HG02973 (cell line): Measurements from ENCODE around the gene CC2D1B.
"Not testable (repeated sequence)": the region's sequence is repeated elsewhere in the genome, so short reads cannot be mapped to it uniquely, and the experiment has no call there.

Experiments
- ATAC-seq: cut with Tn5 transposase; IDR thresholded peaks from one replicate; pipeline ENCODE4 v1.9.1; 2021; ENCODE audit warnings: moderate library complexity; ENCODE audit not compliant: unreplicated experiment

The CC2D1B gene, protein sequence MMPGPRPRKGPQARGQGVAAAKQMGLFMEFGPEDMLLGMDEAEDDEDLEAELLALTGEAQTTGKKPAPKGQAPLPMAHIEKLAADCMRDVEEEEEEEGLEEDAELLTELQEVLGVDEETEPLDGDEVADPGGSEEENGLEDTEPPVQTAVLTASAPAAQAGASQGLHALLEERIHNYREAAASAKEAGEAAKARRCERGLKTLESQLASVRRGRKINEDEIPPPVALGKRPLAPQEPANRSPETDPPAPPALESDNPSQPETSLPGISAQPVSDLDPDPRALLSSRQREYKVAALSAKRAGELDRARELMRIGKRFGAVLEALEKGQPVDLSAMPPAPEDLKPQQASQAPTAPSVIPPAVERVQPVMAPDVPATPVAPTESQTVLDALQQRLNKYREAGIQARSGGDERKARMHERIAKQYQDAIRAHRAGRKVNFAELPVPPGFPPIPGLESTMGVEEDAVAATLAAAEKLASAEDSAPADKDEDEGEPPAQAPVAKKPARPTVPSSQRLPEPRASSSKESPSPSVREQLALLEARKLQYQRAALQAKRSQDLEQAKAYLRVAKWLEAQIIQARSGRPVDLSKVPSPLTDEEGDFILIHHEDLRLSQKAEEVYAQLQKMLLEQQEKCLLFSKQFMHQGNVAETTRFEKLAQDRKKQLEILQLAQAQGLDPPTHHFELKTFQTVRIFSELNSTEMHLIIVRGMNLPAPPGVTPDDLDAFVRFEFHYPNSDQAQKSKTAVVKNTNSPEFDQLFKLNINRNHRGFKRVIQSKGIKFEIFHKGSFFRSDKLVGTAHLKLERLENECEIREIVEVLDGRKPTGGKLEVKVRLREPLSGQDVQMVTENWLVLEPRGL

GRCh38 chr1:52365746-52366516, at the start of gene CC2D1B:
TSS of gene CC2D1B (minus strand) at chr1:52366205. CDS start at chr1:52364620, 1,585 bp downstream.
- peak; percentile 84 for ATAC-seq

GRCh38 chr1:52414942-52415341, 48.9 kb upstream of the CC2D1B start:
- ATAC-seq = no peak

- ATAC-seq = no peak
These were observed 47.5 kb upstream of the CC2D1B start for GRCh38 chr1:52413410-52413989.

DNA sequence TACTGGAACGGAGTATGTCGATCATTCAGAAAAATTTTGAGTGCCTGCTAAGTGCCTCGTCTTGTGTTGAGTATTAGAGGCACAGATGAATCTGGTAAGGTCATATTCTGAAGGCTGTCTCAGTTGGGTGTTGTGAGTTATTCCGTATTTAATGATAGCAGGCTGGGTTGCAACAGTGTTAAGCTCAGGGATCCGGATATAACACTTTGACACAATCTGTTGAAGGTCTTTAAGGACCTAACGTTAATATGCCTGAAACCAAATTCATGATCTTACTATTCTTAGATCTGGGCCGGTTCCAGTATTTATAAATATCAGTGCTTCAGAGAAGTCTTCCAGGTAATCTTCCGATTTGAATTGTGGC, 39.0 kb upstream of the CC2D1B start:
- ATAC-seq = no peak

- ATAC-seq = peak; percentile 92
These were observed 38.3 kb upstream of the CC2D1B start, which contains the start of the genes ORC1 and PRPF38A for GRCh38 chr1:52404116-52404974. TSS of gene ORC1 (minus strand) at chr1:52404423. CDS start at chr1:52402223, 2,200 bp downstream. TSS of gene PRPF38A (plus strand) at chr1:52404602. CDS start at chr1:52404750, 148 bp downstream.

DNA sequence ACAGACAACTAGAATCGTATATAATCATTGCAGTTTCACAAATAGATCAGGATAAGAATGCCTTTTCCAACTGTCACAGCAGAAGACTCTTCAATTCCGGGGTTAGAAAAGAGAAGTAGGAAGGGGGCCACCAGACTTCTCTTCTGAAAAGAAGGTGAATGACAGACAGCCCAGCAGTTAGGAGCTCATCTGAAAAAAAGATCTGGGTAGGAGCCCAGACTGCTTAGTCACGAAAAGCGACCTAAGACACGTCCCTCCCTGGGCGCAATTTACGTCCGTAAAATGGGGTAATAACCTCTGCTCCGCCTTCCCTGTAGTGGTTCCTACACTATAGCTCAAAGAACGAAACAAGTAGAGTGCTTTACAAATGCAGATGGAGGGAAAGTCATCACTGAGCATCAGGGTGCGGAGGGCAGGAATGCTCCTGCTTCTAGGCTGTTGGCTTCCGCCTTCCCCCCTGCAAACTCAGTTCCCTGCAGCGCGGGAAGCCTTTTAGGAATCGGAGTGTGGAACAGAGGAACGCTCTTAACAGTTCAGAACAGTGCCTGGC, 37.6 kb upstream of the CC2D1B start:
- ATAC-seq = peak; percentile 32

DNA sequence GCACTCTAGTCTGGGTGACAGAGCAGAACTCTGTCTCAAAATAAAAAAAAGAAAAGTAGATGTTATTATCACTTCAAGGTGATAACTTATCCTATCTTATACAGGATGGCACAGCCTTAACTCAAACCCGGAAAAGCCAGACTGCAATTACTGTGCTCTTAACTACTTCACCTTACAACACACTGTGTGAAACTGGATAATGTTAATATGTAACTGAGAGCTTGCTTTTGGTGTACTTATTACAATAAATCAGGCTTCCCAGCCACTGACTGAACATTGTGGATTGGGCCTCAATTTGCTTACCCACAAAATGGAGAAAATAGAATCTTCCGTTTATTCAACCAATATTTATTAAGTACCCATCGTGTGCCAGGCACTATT, 36.8 kb upstream of the CC2D1B start:
- no peak for ATAC-seq

- no peak for ATAC-seq
These were observed 34.1 kb upstream of the CC2D1B start for GRCh38 chr1:52400131-52400530.

GRCh38 chr1:52399629-52400028, 33.6 kb upstream of the CC2D1B start:
- no peak for ATAC-seq

GRCh38 chr1:52393174-52393573, 27.2 kb upstream of the CC2D1B start:
- ATAC-seq = no peak

DNA sequence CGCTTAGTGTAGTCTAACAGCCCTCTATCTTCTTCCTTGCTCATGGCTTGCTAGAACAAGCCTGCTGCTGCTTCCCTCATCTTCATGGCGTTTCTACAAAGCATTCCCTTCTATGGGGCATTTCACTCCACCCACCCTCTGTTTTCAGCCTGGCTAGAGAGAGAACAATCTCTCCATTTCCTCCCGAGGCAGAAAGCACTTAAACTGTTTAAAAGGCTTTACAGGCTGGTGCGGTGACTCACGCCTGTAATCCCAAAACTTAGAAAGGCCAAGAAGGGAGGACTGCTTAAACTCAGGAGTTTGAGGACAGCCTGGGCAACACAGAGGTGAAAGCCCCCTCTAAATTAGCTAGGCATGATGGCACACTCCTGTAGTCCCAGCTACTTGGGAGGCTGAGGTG, 20.5 kb upstream of the CC2D1B start:
- no peak for ATAC-seq

DNA sequence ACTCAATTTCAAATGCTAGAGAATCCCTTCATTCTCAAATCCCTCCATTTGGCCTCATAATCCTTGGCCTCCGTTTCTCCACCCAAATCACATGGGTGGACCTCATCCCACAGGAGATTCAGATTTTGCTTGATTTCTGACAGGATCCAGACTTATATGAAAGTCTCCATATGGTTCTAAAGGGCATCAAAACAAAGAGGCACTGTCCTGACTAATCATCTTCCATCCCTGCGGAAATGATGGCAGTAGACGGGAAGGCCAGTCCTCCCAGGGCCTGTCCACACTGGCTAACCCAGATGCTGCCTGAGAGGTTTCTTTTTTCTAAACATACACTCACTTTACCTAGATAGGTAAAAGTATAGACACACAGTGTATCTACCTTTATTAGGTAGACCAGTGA, 19.4 kb upstream of the CC2D1B start:
- ATAC-seq = no peak

DNA sequence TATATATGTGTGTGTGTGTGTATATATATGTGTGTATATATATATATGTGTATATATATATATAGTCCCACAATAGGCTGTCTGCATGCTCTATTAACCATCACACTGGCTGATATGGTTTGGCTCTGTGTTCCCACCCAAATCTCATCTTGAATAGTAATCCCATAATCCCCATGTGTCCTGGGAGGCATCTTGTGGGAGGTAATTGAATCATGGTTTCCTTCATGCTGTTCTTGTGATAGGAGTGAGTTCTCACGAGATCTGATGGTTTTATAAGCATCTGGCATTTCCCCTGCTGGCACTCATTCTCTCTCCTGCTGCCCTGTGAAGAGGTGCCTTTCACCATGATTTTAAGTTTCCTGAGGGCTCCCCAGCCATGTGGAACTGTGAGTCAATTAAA, 3.8 kb upstream of the CC2D1B start:
- not testable (repeated sequence) for ATAC-seq

DNA sequence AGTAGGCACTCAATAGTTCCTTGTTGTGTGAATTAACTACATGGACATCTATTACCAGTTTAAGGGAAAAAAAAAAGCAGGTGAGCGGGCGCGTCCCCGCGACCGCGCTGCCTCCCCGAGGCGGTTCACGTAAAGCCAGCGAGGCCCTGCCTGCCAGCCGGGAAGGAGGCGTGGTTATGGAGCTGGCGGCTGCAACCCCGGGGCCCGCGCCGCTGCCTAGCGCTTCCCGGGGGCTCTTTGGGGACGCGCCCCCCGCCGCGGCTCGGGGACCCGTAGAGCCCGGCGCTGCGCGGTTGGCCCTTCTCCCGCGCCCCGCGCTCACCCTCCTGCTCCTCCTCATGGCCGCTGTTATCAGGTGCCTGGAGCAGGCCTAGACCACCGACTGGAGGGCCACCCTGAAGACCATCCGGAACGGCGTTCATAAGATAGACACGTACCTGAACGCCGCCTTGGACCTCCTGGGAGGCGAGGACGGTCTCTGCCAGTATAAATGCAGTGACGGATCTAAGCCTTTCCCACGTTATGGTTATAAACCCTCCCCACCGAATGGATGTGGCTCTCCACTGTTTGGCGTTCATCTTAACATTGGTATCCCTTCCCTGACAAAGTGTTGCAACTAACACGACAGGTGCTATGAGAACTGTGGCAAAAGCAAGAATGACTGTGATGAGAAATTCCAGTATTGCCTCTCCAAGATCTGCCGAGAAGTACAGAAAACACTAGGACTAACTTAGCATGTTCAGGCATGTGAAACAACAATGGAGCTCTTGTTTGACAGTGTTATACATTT, 2.6 kb upstream of the CC2D1B start:
- no peak for ATAC-seq

DNA sequence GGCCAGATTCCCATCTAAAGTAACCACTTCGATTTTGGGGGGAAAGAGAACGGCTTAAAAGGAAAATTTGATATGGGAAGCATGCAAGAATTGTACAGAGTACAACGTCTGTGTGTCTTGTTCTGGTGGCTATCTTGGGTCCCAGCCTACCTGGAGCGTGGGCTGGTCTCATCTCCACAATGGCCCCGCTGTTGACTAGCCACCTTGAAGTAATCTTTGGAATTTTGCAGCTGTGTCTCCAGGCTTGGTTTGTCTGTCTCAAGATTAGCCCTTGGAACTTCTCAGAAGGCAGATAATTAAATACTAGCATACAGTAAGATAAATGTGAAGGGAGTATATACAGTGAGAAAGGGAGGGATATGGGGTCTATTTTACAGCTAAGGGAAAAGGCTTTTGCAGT, 1.3 kb upstream of the CC2D1B start:
- ATAC-seq = no peak

- ATAC-seq = no peak
These were observed 467 bp upstream of the CC2D1B start for GRCh38 chr1:52366517-52366827.

DNA sequence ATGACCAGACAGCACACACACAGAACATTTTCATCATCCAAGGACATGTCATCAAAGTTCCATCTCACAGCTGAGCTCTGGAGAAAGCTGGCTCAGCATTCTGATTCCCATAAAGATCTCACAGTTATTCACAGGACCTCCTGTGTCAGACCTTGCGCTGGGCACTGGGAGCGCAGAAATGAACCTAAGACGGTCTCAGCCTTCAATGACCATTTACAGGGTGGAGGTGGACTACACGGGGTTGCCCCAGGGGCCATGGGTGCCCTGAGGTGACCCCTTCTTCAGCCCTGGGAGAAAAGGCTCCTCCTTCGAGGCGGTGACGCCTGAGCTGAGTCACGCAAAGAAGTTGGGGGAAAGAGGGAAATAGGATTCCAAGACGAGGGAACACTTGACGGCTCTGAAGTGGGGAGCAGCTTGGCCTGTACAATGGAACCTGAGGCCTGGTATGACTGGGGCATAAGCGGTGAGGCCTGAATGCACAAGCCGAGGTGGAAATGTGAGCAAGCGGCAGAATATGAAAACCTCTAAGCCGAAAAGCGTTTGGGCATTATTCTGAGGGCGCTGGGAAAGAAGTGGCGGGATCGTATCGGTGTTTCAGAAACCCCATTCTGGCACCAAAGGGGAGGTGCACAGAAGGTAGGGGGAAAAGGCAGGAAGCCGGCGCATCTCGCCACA, 797 bp downstream of the CC2D1B start:
- no peak for ATAC-seq

GRCh38 chr1:52364235-52364839, 1.7 kb downstream of the CC2D1B start:
- ATAC-seq = no peak
